HUES64 (cell line): ENCODE data around the gene TIMD4. TPM values are rescaled to one million over a fixed set of nuclear protein-coding genes. Genes with fewer than 3 reads are reported as not detected.
"Not testable (repeated sequence)": the region's sequence is repeated elsewhere in the genome, so short reads cannot be mapped to it uniquely, and the experiment has no call there.

Experiments used
- H3K27ac ChIP-seq: 2 replicates; pipeline ENCODE4 v1.7.0; 2013; ENCODE audit warnings: low read depth, low read length, inconsistent platforms
- H3K27me3 ChIP-seq: 2 replicates; pipeline ENCODE4 v1.6.1; 2013; ENCODE audit warnings: mild to moderate bottlenecking, low read length; ENCODE audit not compliant: insufficient read depth
- H3K36me3 ChIP-seq: 2 replicates; pipeline ENCODE4 v1.6.1; 2013; ENCODE audit warnings: mild to moderate bottlenecking, low read length; ENCODE audit not compliant: insufficient read depth
- H3K4me1 ChIP-seq: 2 replicates; pipeline ENCODE4 v1.6.1; 2013; ENCODE audit warnings: mild to moderate bottlenecking, low read length, moderate library complexity; ENCODE audit not compliant: insufficient read depth
- H3K4me3 ChIP-seq: 2 replicates; pipeline ENCODE4 v1.5.1; 2013; ENCODE audit warnings: mild to moderate bottlenecking, low read length, moderate library complexity
- H3K9ac ChIP-seq: 2 replicates; pipeline ENCODE4 v1.6.1; 2013; ENCODE audit warnings: mild to moderate bottlenecking, low read depth, low read length
- H3K9me3 ChIP-seq: 2 replicates; pipeline ENCODE4 v1.6.1; 2013; ENCODE audit warnings: low read depth, low read length; ENCODE audit not compliant: insufficient read depth
- WGBS: fragments of 150-250, 120-280 bp; methylation state at CpG from one replicate; pipeline ENCODE4 v1.1.7; 2013; ENCODE audit warnings: missing lambda C conversion rate; 5-methylcytosine and 5-hydroxymethylcytosine counted together
- polyA plus RNA-seq, 2 experiments: library from polyadenylated mRNA; stranded (reverse); fragments of 50-300 nt; gene quantifications; one replicate each; pipeline ENCODE4 v1.2.3, GENCODE V29; 2013

The TIMD4 gene
- polyA plus RNA-seq (2013, experiment 1 of 2), result not detected
- polyA plus RNA-seq (2013, experiment 2 of 2), result not detected

DNA sequence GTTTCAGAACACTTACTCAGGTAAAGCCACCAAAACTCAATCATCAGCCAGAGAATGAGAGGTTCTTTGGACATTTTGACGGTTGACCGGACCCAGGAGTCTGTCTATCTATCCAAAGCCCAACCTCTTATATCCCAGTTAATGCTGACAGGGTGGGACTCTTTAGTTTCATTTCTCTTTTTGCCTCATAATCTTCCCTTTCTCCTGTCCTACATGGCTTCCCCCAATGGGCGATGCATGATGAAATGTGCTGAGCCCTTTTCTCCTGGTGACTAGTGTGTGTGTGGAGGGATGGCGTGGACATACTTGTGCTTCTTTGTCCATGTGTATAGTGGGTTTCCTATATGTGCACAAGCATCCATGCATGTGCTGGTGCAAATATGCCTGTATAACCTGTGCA lies at the start of gene TIMD4:
Gene TIMD4, minus strand, starts transcription at position 102 of the 400 bp plus-strand sequence. Its CDS starts 28 bp downstream, at position 74.
- Histone ChIP-seq H3K27me3 (no peaks in the 10 kb centered on the region), H3K9me3 (no peaks in the 10 kb centered on the region), H3K4me1 (peaks cover 5% of the 10 kb centered on the region; the same call in 1 of the 2 replicates), H3K9ac (no peak within 1 kb of the TSS), H3K27ac (no peak within 1 kb of the TSS), H3K36me3 (no peaks in the 10 kb centered on the region), H3K4me3 (no peak within 1 kb of the TSS)
- 97% methylated on average over 4 of the region's 4 CpGs for WGBS

DNA sequence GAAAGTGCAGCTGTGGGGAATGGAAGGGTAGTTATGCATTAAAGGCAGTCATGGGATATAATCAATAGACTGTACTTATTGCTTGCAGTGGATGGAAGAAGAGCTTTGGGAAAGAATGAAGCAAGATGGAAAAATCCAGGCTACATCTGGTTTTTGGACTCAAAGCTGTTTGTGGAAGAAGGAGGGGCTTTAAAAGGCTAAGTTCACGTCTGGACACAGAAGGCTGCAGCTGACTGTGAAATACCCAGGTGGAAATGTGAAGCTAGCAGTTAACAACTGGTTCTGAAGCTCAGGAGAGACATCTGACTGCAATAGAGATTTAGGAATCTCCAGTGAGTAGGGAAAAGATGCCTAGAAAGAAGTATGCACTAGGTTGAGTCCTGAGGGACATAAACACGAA lies 43.2 kb upstream of the TIMD4 start:
- Histone ChIP-seq H3K4me3 (no peak overlapping the region), H3K9ac (no peak overlapping the region), H3K36me3 (no peaks in the 10 kb centered on the region), H3K9me3 (no peaks in the 10 kb centered on the region), H3K27ac (no peak overlapping the region), H3K4me1 (no peaks in the 10 kb centered on the region), H3K27me3 (no peaks in the 10 kb centered on the region)
- WGBS, result 88% methylated on average over 2 of the region's 2 CpGs

DNA sequence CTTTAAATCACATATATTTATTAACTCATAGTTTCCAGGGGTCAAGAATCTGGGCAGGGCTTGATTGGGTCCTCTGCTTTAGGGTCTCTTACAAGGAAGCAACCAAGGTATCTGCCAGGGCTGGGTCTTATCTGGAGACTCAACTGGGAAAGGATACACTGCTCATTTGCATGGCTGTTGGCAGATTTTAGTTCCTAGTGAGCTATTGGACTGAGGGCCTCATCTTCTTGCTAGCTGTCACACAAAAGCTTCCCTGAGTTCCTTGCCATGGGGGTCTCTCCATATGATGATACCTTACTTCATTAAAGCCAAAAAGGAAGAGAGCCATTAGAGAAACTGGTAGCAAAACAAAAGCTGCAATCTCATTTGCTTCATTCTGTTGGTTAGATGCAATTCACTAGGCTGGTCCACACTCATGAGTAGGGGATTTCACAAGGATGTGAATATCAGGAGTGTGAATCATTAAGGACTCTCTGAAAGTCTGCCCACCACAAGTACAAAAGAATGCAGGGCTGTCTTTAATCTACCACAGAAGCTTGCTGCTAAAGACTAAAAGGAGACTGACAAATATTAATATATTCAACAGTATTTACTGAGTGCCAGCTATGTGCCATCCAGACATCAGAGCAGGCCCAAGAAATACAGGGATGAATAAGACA lies 42.0 kb upstream of the TIMD4 start:
- Histone ChIP-seq H3K4me1 (no peaks in the 10 kb centered on the region), H3K27me3 (no peaks in the 10 kb centered on the region), H3K9me3 (peaks cover 7% of the 10 kb centered on the region; the same call in 1 of the 2 replicates), H3K4me3 (no peak overlapping the region), H3K27ac (no peak overlapping the region), H3K36me3 (no peaks in the 10 kb centered on the region), H3K9ac (no peak overlapping the region)

DNA sequence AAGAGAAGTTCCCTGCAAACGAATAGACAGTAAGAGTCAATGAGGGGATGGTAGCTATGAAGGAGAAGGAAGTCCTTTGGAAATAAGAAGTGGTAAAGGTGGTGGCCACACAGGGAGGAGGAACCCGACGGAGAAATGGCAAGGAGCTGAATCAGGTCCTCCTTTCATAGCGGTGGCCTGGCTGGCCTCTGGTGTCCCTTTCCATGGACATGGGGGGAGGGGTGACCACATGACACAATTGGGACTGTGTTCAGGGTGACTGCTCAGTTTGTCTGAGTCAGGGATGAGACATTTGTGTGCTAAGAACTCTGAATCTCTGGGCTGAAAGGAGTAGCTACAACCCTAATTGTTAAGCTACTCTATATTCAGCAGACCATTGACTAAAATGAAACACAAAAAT lies 28.7 kb upstream of the TIMD4 start:
- Histone ChIP-seq H3K9ac (no peak overlapping the region), H3K27me3 (no peaks in the 10 kb centered on the region), H3K27ac (no peak overlapping the region), H3K4me3 (no peak overlapping the region), H3K4me1 (no peaks in the 10 kb centered on the region), H3K36me3 (no peaks in the 10 kb centered on the region), H3K9me3 (no peaks in the 10 kb centered on the region)
- WGBS, result 91% methylated on average over 4 of the region's 4 CpGs

DNA sequence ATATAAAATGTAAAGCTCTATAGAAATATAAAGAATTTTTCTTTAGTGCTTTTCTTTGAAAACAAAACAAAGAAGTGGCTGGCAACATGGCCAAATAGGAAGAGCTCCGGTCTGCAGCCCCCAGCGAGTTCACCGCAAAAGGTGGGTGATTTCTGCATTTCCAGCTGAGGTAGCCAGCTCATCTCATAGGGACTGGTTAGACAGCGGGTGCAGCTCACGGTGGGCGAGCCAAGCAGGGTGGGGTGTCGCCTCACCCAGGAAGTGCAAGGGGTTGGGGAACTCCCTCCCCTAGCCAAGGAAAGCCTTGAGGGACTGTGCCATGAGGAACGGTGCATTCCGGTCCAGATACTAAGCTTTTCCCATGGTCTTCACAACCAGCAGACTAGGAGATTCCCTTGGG lies 21.0 kb upstream of the TIMD4 start:
- H3K36me3 ChIP-seq, result no peaks in the 10 kb centered on the region
- no peak overlapping the region for H3K4me3 ChIP-seq
- no peaks in the 10 kb centered on the region for H3K4me1 ChIP-seq
- H3K9me3 ChIP-seq, result no peaks in the 10 kb centered on the region
- 95% methylated on average over 9 of the region's 9 CpGs for WGBS
- no peaks in the 10 kb centered on the region for H3K27me3 ChIP-seq
- H3K27ac ChIP-seq, result no peak overlapping the region
- H3K9ac ChIP-seq, result no peak overlapping the region

DNA sequence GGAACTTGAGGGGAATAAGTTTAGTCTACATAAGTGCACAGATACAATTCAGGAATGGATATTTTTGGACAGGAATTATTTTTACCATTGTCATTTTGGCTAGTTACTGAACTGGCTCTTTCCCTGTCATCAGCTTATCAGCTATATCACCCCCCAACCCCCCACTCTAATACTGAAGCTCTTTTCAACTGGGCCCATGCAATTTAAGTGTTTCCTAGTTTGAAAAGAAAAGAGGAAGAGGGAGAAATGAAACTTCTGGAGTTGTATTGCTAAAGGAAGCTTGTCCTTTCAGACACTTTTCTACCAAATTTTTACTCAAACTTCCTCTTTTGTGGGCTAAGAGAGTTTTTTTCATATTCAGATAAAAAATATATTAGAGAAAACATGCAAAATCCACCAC lies 18.5 kb upstream of the TIMD4 start:
- no peak overlapping the region for H3K4me3 ChIP-seq
- no peaks in the 10 kb centered on the region for H3K27me3 ChIP-seq
- no peaks in the 10 kb centered on the region for H3K36me3 ChIP-seq
- H3K4me1 ChIP-seq, result no peaks in the 10 kb centered on the region
- no peak overlapping the region for H3K9ac ChIP-seq
- H3K9me3 ChIP-seq, result no peaks in the 10 kb centered on the region
- no peak overlapping the region for H3K27ac ChIP-seq

DNA sequence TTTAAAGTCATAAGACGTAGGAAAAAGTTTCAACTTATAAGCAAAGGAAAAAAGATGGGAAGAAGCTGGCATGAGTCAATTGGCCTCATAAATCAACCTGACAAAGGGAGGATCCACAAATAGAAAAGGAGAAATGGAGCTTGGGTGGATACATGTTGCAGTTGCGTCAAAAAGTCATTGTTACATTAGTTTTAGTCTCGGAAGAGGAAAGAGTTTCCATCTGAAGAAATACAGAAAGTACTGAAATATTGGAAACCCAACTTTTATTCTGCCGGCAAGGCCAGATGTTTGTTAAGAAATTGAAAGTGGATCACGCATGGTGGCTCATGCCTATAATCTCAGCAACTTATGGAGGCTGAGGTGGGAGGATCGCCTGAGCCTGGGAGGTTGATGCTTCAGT lies 11.3 kb upstream of the TIMD4 start:
- WGBS, result 94% methylated on average over 6 of the region's 6 CpGs
- no peaks in the 10 kb centered on the region for H3K36me3 ChIP-seq
- H3K4me3 ChIP-seq, result no peak overlapping the region
- no peaks in the 10 kb centered on the region for H3K27me3 ChIP-seq
- no peak overlapping the region for H3K27ac ChIP-seq
- no peak overlapping the region for H3K9ac ChIP-seq
- H3K4me1 ChIP-seq, result no peaks in the 10 kb centered on the region
- H3K9me3 ChIP-seq, result no peaks in the 10 kb centered on the region

DNA sequence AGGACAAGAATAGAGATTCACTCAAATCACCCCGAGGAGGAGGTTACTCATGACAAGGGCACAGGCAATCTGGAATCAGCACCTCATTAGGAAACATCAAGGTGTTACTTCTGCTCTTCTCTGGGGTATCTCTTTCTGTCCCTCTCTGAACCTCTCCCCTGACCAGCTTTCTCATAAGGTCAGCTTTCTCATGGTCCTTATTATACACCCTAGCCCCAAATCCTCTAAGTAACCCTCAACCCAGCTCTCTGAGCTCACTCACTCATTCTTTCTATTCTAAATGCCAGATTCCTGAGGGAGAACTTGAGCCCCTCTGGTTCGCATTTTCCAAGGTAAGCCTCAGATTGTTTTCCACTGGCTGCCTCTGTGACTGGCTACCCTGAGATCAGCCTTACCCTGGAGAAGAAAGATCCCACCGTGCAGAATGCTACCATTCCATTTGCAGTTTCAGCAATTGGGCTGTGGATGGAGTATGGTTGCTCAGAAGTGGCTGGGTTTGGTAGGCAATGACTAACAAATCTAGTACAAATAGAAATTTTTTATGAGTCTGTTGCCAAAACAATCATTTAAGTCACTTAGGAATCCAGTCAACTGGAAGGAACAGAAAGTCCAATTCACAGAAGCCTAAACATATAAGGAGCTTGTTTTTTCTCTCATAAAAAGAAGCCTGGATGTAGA lies 9.0 kb upstream of the TIMD4 start:
- no peaks in the 10 kb centered on the region for H3K9me3 ChIP-seq
- 89% methylated on average over 3 of the region's 3 CpGs for WGBS
- H3K4me3 ChIP-seq, result no peak overlapping the region
- H3K27me3 ChIP-seq, result no peaks in the 10 kb centered on the region
- H3K4me1 ChIP-seq, result no peaks in the 10 kb centered on the region
- no peak overlapping the region for H3K27ac ChIP-seq
- H3K36me3 ChIP-seq, result no peaks in the 10 kb centered on the region
- H3K9ac ChIP-seq, result no peak overlapping the region

DNA sequence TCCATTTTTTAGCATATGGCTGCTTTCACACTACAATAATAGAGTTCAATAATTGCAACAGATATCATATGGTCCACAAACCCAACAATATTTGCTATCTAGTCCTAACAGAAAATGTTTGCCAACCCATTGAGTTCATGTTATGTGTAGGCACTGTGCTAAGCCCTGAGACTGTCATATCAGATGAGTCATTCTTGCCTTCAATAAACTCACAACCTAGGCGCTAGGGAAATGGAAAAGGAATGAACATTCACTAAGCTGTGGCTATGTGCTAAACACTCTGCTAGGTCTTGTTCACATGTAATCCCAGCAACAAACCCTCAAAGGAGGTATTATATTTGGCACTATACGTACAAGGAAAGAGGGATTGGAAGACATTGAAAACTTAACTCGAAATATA lies 8.4 kb upstream of the TIMD4 start:
- 99% methylated on average over 3 of the region's 3 CpGs for WGBS
- no peak overlapping the region for H3K27ac ChIP-seq
- no peaks in the 10 kb centered on the region for H3K36me3 ChIP-seq
- no peaks in the 10 kb centered on the region for H3K27me3 ChIP-seq
- no peaks in the 10 kb centered on the region for H3K9me3 ChIP-seq
- no peak overlapping the region for H3K9ac ChIP-seq
- H3K4me3 ChIP-seq, result no peak overlapping the region
- H3K4me1 ChIP-seq, result no peaks in the 10 kb centered on the region

DNA sequence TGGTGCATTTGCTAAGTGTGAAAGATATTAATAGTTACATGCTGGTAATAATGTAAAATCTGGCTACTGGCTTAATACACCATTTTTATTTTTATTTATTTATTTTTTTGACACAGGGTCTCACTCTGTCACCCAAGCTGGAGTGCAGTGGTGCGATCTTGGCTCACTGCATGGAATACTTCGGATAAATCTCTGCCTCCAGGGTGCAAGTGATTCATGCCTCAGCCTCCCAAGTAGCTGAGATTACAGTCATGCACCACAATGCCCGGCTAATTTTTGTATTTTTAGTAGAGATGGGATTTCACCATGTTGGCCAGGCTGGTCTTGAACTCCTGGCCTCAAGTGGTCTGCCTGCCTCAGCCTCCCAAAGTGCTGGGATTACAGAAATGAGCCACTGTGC lies 4.4 kb upstream of the TIMD4 start:
- H3K27ac ChIP-seq, H3K36me3 ChIP-seq, H3K4me1 ChIP-seq, H3K4me3 ChIP-seq, H3K9ac ChIP-seq, H3K27me3 ChIP-seq, H3K9me3 ChIP-seq: not testable (repeated sequence)
- 93% methylated on average over 3 of the region's 3 CpGs for WGBS

DNA sequence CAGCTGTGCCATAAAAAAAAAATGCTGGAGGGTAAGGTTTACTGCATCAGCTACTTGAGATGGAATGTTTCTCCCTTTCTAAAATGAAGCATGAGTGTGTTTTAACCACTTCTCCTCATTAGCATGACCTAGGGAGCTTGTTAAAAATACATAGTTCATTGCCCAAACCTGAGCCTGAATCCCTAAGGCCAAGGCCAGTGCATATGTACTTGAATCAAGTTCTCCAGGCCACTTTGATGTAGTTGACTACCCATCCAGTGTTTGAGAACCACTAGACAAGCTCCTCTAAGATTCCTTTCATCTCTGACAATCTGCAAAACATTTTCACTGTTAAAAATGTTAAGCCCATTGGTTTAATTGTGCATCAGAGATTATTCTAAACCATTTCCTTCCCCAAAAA lies 6.7 kb downstream of the TIMD4 start:
- no peak overlapping the region for H3K9ac ChIP-seq
- H3K27ac ChIP-seq, result no peak overlapping the region
- no peaks in the 10 kb centered on the region for H3K36me3 ChIP-seq
- H3K4me3 ChIP-seq, result no peak overlapping the region
- no peaks in the 10 kb centered on the region for H3K27me3 ChIP-seq
- H3K4me1 ChIP-seq, result peaks cover 5% of the 10 kb centered on the region
- no peaks in the 10 kb centered on the region for H3K9me3 ChIP-seq

DNA sequence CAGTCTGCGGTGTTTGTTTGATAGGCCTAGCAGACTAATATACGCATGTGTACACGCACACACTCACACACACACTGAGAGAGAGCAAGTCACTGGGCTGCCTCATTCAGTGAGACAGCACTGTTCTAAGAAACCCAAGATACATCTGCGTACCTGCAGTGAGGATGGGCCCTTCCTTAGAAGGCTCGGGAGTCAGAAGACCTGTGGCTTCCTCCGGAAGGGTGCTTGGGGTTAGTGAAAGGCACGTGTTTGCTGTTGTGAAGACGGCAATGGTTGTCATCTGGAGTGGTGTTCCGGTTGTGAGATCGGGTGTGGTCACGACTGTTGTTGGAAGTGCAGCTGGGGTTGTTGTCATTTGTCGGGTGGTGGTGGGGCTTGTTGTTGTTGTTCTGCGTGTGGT lies 11.7 kb downstream of the TIMD4 start:
- Histone ChIP-seq H3K4me1 (no peaks in the 10 kb centered on the region), H3K9ac (no peak overlapping the region), H3K36me3 (no peaks in the 10 kb centered on the region), H3K9me3 (no peaks in the 10 kb centered on the region), H3K27me3 (no peaks in the 10 kb centered on the region), H3K27ac (no peak overlapping the region), H3K4me3 (no peak overlapping the region)
- 96% methylated on average over 13 of the region's 13 CpGs for WGBS
